NT2/D1 (cell line): ENCODE measurements around the gene BICC1.

Experiments
- SUZ12 ChIP-seq: IDR thresholded peaks from 2 replicates; pipeline ENCODE4 v1.6.1; 2011; ENCODE audit not compliant: insufficient read length, insufficient read depth; ENCODE audit errors: extremely low read depth
- YY1 ChIP-seq: IDR thresholded peaks from 2 replicates; pipeline ENCODE4 v1.6.1; 2011; ENCODE audit not compliant: insufficient read length, insufficient read depth
- ZNF274 ChIP-seq: IDR thresholded peaks from 2 replicates; pipeline ENCODE4 v1.6.1; 2011; ENCODE audit warnings: mild to moderate bottlenecking, low read depth, low read length

- TF ChIP-seq YY1 (no peak), SUZ12 (no peak), ZNF274 (no peak)
Observed at GRCh38 chr10:58756130-58756719, 243.6 kb downstream of the BICC1 start.
